ENCODE results near the gene SPEG.
A peak's percentile ranks its signal among the peaks of the same experiment; 100 is the strongest.
"Not testable (repeated sequence)": the region's sequence is repeated elsewhere in the genome, so short reads cannot be mapped to it uniquely, and the experiment has no call there.

SPEG gene

DNA sequence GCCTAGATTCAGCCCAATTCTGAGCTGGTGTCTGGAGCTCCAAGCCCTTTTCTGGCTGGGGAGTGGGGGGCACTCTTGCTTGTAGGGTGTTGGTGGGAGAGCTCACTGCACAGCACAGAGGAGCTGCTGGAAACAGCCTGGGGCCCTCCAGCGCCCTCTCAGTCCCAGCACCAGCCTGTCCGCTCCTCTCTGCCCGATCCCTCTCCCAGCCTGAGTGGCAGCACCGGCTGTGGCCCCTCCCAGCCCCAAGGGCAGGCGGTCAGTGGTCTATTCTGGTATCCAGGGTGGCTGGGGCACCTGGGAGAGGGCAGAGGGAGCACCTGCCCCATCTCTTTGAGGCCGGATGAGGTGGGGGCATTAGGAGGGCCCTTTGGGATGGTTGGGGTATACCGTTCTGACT, 29.7 kb upstream of the SPEG start:
- H3K4me3 ChIP-seq (ENCODE audit: low read depth, low read length) = no peak overlapping the region
- in situ Hi-C loops (cut with HindIII; ENCODE audit: low sequenced_read_pairs) = loop anchor here (25.0 kb wide), 1 partner anchor 132 kb away; the partner anchor contains the start of genes CHPF and TMEM198
- TF ChIP-seq, protein P1, sequence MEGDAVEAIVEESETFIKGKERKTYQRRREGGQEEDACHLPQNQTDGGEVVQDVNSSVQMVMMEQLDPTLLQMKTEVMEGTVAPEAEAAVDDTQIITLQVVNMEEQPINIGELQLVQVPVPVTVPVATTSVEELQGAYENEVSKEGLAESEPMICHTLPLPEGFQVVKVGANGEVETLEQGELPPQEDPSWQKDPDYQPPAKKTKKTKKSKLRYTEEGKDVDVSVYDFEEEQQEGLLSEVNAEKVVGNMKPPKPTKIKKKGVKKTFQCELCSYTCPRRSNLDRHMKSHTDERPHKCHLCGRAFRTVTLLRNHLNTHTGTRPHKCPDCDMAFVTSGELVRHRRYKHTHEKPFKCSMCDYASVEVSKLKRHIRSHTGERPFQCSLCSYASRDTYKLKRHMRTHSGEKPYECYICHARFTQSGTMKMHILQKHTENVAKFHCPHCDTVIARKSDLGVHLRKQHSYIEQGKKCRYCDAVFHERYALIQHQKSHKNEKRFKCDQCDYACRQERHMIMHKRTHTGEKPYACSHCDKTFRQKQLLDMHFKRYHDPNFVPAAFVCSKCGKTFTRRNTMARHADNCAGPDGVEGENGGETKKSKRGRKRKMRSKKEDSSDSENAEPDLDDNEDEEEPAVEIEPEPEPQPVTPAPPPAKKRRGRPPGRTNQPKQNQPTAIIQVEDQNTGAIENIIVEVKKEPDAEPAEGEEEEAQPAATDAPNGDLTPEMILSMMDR (IDR thresholded peaks at IDR 0.05; ENCODE audit: low read depth, low read length, missing control alignments) = no peak
- no peak for DNase-seq (ENCODE audit: low read depth)

DNA sequence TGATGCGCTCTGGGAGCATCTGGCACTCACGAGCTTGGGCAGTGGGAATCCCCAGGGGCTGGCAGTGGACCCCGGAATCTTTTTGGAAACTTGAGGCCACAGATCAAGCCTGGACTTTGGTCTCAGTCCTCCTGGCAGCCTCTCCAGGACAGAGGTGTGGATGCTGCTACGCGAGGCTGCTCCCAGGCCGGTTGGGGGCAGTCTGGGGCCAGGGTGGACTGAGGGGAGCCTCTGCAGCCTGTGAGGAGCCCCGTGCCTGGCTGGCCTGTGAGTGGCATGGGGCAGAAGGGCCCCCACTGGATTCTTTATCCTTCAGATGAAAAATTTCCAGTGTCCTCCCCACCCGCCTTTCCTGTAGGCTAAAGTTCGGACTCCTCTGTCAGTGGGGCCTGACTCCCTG, 29.2 kb upstream of the SPEG start:
- in situ Hi-C loops (cut with HindIII; ENCODE audit: low sequenced_read_pairs) = loop anchor here (25.0 kb wide), 1 partner anchor 132 kb away; the partner anchor contains the start of genes CHPF and TMEM198
- no peak for DNase-seq (ENCODE audit: low read depth)
- no peak overlapping the region for H3K4me3 ChIP-seq (ENCODE audit: low read depth, low read length)
- TF ChIP-seq, protein P1 (IDR thresholded peaks at IDR 0.05; ENCODE audit: low read depth, low read length, missing control alignments) = peak; percentile 19

DNA sequence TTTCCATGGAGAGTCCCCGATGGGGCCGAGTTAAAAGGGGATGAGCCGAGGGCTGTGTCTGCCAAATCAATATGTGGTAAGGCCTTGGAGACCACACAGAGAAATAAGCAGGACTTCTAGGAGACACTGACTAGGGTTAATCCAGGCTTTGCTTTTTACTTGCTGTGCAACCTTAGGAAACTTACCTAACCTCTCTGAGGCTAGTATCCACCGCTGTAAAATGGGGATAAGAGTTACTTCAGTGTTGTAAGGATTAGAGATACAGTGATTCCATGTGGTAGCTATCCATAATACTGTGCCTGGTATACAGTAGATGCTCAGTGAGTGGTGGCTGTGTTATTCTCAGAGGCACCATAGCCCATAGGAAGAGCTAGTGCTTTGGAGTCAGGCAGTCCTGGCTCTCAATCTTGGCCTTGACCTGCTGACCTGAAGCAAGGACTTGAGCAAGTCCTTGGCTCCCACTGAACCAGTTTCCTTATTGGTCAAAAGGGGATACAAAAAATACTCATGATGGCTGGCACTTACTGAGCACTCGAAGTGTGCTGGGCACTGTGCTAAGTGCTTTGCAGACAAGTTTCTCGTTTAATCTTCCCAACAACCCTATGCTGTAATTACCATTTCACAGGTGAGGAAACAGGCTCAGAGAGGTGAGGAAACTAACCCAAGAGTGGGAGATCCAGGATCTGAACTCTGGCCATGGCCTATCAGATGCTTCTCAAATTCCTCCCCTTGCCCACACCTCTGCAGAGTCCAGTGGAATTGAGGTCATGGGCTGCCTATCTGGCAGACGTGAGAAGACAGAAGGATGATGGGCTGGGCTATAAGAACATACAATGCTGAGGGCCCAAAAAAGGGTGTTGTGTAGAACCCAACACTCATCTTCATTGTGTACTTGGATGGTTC, 28.4 kb upstream of the SPEG start:
- DNase-seq (ENCODE audit: low read depth) = no peak
- H3K4me3 ChIP-seq (ENCODE audit: low read depth, low read length) = no peak overlapping the region
- in situ Hi-C loops (cut with HindIII; ENCODE audit: low sequenced_read_pairs) = loop anchor here (25.0 kb wide), 1 partner anchor 131 kb away; the partner anchor contains the start of genes CHPF and TMEM198
- TF ChIP-seq, protein P1 (IDR thresholded peaks at IDR 0.05; ENCODE audit: low read depth, low read length, missing control alignments) = no peak

DNA sequence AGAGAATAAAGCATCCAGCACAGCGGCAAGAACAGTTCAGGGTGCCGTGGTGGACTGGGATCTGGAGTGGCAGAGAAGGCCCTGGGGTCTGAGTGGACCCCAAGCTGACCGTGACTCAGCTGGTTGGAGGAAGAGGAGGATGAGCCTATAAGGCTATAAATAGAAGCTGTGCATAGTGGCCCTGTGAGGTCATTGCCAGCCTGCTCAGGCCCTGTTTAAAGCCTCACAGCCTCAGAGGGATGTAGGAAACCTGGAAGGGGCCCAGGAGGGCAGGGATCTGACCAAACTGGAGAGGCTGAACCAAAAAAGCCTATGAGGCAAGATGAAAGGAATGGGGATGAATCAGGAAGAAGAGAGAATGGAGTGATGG, 27.8 kb upstream of the SPEG start:
- H3K4me3 ChIP-seq (ENCODE audit: low read depth, low read length) = no peak overlapping the region

DNA sequence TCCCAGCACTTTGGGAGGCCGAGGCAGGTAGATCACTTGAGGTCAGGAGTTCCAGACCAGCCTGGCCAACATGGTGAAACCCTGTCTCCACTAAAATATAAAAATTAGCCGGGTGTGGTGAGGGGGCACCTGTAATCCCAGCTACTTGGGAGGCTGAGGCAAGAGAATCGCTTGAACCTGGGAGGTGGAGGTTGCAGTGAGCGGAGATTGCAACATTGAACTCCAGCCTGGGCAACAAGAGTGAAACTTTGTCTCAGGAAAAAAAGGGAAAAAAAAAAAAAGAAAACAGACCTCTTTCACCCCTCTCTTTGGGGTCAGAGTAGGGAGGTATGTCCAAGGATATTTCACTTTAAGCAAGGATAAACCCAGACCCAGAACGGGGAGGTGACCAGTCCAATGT, 27.3 kb upstream of the SPEG start:
- in situ Hi-C loops (cut with HindIII; ENCODE audit: low sequenced_read_pairs) = loop anchor here (25.0 kb wide), 1 partner anchor 130 kb away; the partner anchor contains the start of genes CHPF and TMEM198
- H3K4me3 ChIP-seq (ENCODE audit: low read depth, low read length); DNase-seq (ENCODE audit: low read depth): not testable (repeated sequence)

More for the DNA sequence above, 27.8 kb upstream of the SPEG start:
- in situ Hi-C loops (cut with HindIII; ENCODE audit: low sequenced_read_pairs) = loop anchor here (25.0 kb wide), 1 partner anchor 130 kb away; the partner anchor contains the start of genes CHPF and TMEM198
- DNase-seq (ENCODE audit: low read depth) = peak; percentile 50
- TF ChIP-seq, protein P1 (IDR thresholded peaks at IDR 0.05; ENCODE audit: low read depth, low read length, missing control alignments) = no peak

DNA sequence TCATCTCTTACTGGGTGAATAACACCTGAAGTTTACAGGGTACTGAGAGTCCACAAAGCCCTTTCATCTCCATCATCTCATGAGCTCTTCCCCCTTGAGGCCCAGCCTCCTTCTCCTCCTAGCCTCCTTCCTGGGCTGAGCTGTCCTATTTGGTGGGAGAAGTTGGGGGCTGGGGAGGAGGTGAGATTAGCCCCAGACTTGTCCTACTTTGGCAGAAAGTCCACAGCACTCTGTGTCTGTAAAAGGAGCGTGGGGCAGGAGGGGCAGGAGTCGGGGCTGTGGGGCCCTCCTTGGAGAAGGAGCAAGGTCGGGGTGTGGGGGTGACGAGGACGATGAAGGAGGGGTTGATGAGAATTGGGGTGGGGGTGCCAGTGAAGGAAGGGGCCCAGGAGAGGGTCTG, 26.4 kb upstream of the SPEG start:
- in situ Hi-C loops (cut with HindIII; ENCODE audit: low sequenced_read_pairs) = loop anchor here (25.0 kb wide), 1 partner anchor 129 kb away; the partner anchor contains the start of genes CHPF and TMEM198
- no peak overlapping the region for H3K4me3 ChIP-seq (ENCODE audit: low read depth, low read length)
- no peak for DNase-seq (ENCODE audit: low read depth)
- TF ChIP-seq, protein P1 (IDR thresholded peaks at IDR 0.05; ENCODE audit: low read depth, low read length, missing control alignments) = no peak

DNA sequence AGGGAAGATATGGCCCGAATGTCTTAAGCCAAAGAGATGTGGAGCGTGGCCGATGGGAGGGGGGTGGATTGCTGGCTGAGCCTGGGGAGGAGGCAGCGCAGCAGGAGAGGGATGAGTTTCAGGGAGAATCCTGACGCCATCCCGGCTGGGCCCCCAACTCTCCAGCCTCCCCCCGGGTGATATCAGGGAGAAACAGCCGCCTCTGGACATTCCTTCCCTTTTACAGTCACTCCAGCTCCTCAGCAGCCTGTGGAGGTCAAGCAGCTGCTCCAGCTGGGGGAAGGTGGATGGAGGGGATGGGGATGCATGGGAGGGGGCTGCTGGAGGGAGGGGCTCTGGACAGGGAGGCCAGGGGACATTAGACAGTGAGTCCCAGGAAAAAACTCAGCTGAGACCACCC, 26.0 kb upstream of the SPEG start:
- no peak overlapping the region for H3K4me3 ChIP-seq (ENCODE audit: low read depth, low read length)
- TF ChIP-seq, protein P1 (IDR thresholded peaks at IDR 0.05; ENCODE audit: low read depth, low read length, missing control alignments) = no peak
- DNase-seq (ENCODE audit: low read depth) = no peak
- in situ Hi-C loops (cut with HindIII; ENCODE audit: low sequenced_read_pairs) = loop anchor here (25.0 kb wide), 1 partner anchor 129 kb away; the partner anchor contains the start of genes CHPF and TMEM198

All from astrocyte of the cerebellum (primary cell).